Duodenal mucosa (tissue), 2 donors: ENCODE results near the gene MAP3K4.

ENCODE experiments used
- H3K27ac ChIP-seq: one replicate; pipeline ENCODE4 v1.7.0; 2013; ENCODE audit warnings: low read depth, low read length
- H3K27me3 ChIP-seq, 2 donors: one replicate each; pipeline ENCODE4 v1.7.0; 2013; ENCODE audit warnings: low read length in 2 of 2, control low read depth in 1 of 2; ENCODE audit not compliant: insufficient read depth in 2 of 2, control insufficient read depth in 1 of 2
- H3K36me3 ChIP-seq, 2 donors: one replicate each; pipeline ENCODE4 v1.7.0; 2013; ENCODE audit warnings: low read length in 2 of 2, control low read depth in 1 of 2; ENCODE audit not compliant: insufficient read depth in 2 of 2, control insufficient read depth in 1 of 2
- H3K4me1 ChIP-seq, 2 donors: one replicate each; pipeline ENCODE4 v1.7.0; 2013; ENCODE audit warnings: low read length in 2 of 2, control low read depth in 1 of 2; ENCODE audit not compliant: insufficient read depth in 2 of 2, control insufficient read depth in 1 of 2
- H3K4me3 ChIP-seq, 2 donors: one replicate each; pipeline ENCODE4 v1.7.0; 2013; ENCODE audit warnings: low read length in 2 of 2, low read depth in 1 of 2
- H3K9ac ChIP-seq, 2 donors: one replicate each; pipeline ENCODE4 v1.7.0; 2013; ENCODE audit warnings: low read length in 2 of 2, low read depth in 1 of 2
- H3K9me3 ChIP-seq, 2 donors: one replicate each; pipeline ENCODE4 v1.7.0; 2013; ENCODE audit warnings: low read length in 2 of 2, control low read depth in 1 of 2; ENCODE audit not compliant: control insufficient read depth in 1 of 2

MAP3K4 gene

GRCh38 chr6:161101517-161101916 lies 109.9 kb downstream of the MAP3K4 start:
- Histone ChIP-seq H3K27ac (no peak overlapping the region), H3K27me3 (no peaks in the 10 kb centered on the region), H3K4me1 (no peaks in the 10 kb centered on the region), H3K9me3 (no peaks in the 10 kb centered on the region), H3K4me3 (no peak overlapping the region), H3K9ac (no peak overlapping the region), H3K36me3 (peaks cover 32 to 69% of the 10 kb centered on the region in 2 donors)

- Histone ChIP-seq H3K9me3 (no peaks in the 10 kb centered on the region), H3K27ac (no peak overlapping the region), H3K4me3 (no peak overlapping the region), H3K4me1 (no peaks in the 10 kb centered on the region), H3K9ac (no peak overlapping the region), H3K27me3 (no peaks in the 10 kb centered on the region), H3K36me3 (peaks cover 33 to 76% of the 10 kb centered on the region in 2 donors)
Measured at GRCh38 chr6:161103475-161103874, 111.9 kb downstream of the MAP3K4 start.

- Histone ChIP-seq H3K4me1 (no peaks in the 10 kb centered on the region), H3K9ac (no peak overlapping the region), H3K36me3 (peaks cover 34 to 78% of the 10 kb centered on the region in 2 donors), H3K4me3 (no peak overlapping the region), H3K27me3 (no peaks in the 10 kb centered on the region), H3K9me3 (no peaks in the 10 kb centered on the region), H3K27ac (no peak overlapping the region)
Measured at GRCh38 chr6:161104966-161105365, 113.4 kb downstream of the MAP3K4 start.

- H3K9ac ChIP-seq, result no peak overlapping the region
- H3K27me3 ChIP-seq, result no peaks in the 10 kb centered on the region
- no peaks in the 10 kb centered on the region for H3K4me1 ChIP-seq
- H3K36me3 ChIP-seq, result peaks cover 36 to 80% of the 10 kb centered on the region in 2 donors
- no peak overlapping the region for H3K4me3 ChIP-seq
- no peak overlapping the region for H3K27ac ChIP-seq
- no peaks in the 10 kb centered on the region for H3K9me3 ChIP-seq
Measured at GRCh38 chr6:161105408-161105807, 113.8 kb downstream of the MAP3K4 start.

- no peaks in the 10 kb centered on the region for H3K4me1 ChIP-seq
- H3K9me3 ChIP-seq, result no peaks in the 10 kb centered on the region
- no peaks in the 10 kb centered on the region for H3K27me3 ChIP-seq
- H3K4me3 ChIP-seq, result no peak overlapping the region
- no peak overlapping the region for H3K27ac ChIP-seq
- no peak overlapping the region for H3K9ac ChIP-seq
- H3K36me3 ChIP-seq, result peaks cover 45 to 91% of the 10 kb centered on the region in 2 donors
Measured at GRCh38 chr6:161107779-161108730, 116.5 kb downstream of the MAP3K4 start.

- no peak overlapping the region for H3K4me3 ChIP-seq
- no peak overlapping the region for H3K9ac ChIP-seq
- H3K4me1 ChIP-seq, result no peaks in the 10 kb centered on the region
- H3K36me3 ChIP-seq, result peaks cover 43 to 90% of the 10 kb centered on the region in 2 donors
- no peak overlapping the region for H3K27ac ChIP-seq
- no peaks in the 10 kb centered on the region for H3K9me3 ChIP-seq
- H3K27me3 ChIP-seq, result no peaks in the 10 kb centered on the region
Measured at GRCh38 chr6:161108916-161109315, 117.3 kb downstream of the MAP3K4 start.

GRCh38 chr6:161109366-161109765 lies 117.8 kb downstream of the MAP3K4 start:
- H3K9ac ChIP-seq, result no peak overlapping the region
- H3K27ac ChIP-seq, result no peak overlapping the region
- H3K9me3 ChIP-seq, result no peaks in the 10 kb centered on the region
- no peak overlapping the region for H3K4me3 ChIP-seq
- H3K27me3 ChIP-seq, result no peaks in the 10 kb centered on the region
- H3K36me3 ChIP-seq, result peaks cover 43 to 90% of the 10 kb centered on the region in 2 donors
- no peaks in the 10 kb centered on the region for H3K4me1 ChIP-seq

- Histone ChIP-seq H3K4me3 (no peak overlapping the region), H3K4me1 (no peaks in the 10 kb centered on the region), H3K9me3 (no peaks in the 10 kb centered on the region), H3K36me3 (peaks cover 43 to 95% of the 10 kb centered on the region in 2 donors), H3K27me3 (no peaks in the 10 kb centered on the region), H3K27ac (no peak overlapping the region), H3K9ac (no peak overlapping the region)
Measured at GRCh38 chr6:161110028-161110779, 118.6 kb downstream of the MAP3K4 start.

GRCh38 chr6:161111261-161111660 lies 119.7 kb downstream of the MAP3K4 start:
- no peak overlapping the region for H3K4me3 ChIP-seq
- peaks cover 40 to 99% of the 10 kb centered on the region in 2 donors for H3K36me3 ChIP-seq
- H3K27ac ChIP-seq, result no peak overlapping the region
- H3K9me3 ChIP-seq, result no peaks in the 10 kb centered on the region
- H3K4me1 ChIP-seq, result no peaks in the 10 kb centered on the region
- no peaks in the 10 kb centered on the region for H3K27me3 ChIP-seq
- no peak overlapping the region for H3K9ac ChIP-seq

GRCh38 chr6:161115468-161115867 lies 123.9 kb downstream of the MAP3K4 start:
- Histone ChIP-seq H3K27ac (no peak overlapping the region), H3K4me1 (no peaks in the 10 kb centered on the region), H3K4me3 (no peak overlapping the region), H3K36me3 (peaks cover 15 to 78% of the 10 kb centered on the region in 2 donors), H3K9ac (no peak overlapping the region), H3K27me3 (no peaks in the 10 kb centered on the region), H3K9me3 (peaks cover under 1 to 4% of the 10 kb centered on the region in 2 donors)
